GM19328 (cell line): ENCODE results near the gene STMP1.
"Not testable (repeated sequence)": the region's sequence is repeated elsewhere in the genome, so short reads cannot be mapped to it uniquely, and the experiment has no call there.

Experiments
- ATAC-seq: cut with Tn5 transposase; IDR thresholded peaks from one replicate; pipeline ENCODE4 v1.9.1; 2021; ENCODE audit warnings: mild to moderate bottlenecking, moderate library complexity; ENCODE audit not compliant: unreplicated experiment

Gene STMP1

GRCh38 chr7:135692606-135693005 lies 30.3 kb downstream of the STMP1 start:
- ATAC-seq = not testable (repeated sequence)

- no peak for ATAC-seq
Observed at GRCh38 chr7:135693558-135693957, 31.2 kb downstream of the STMP1 start.

GRCh38 chr7:135697276-135698049 lies 35.1 kb downstream of the STMP1 start:
- no peak for ATAC-seq

- ATAC-seq = no peak
Observed at GRCh38 chr7:135704074-135704473, 41.8 kb downstream of the STMP1 start.

GRCh38 chr7:135704698-135705097 lies 42.4 kb downstream of the STMP1 start:
- no peak for ATAC-seq

- no peak for ATAC-seq
Observed at GRCh38 chr7:135706038-135706742, 43.9 kb downstream of the STMP1 start.

GRCh38 chr7:135706858-135707569 lies 44.7 kb downstream of the STMP1 start:
- no peak for ATAC-seq

- no peak for ATAC-seq
Observed at GRCh38 chr7:135707570-135707966, 45.3 kb downstream of the STMP1 start.

GRCh38 chr7:135708041-135708440 lies 45.7 kb downstream of the STMP1 start:
- ATAC-seq = no peak

GRCh38 chr7:135709508-135709907 lies 47.2 kb downstream of the STMP1 start:
- no peak for ATAC-seq

- ATAC-seq = no peak
Observed at GRCh38 chr7:135710417-135711138, 48.3 kb downstream of the STMP1 start.

GRCh38 chr7:135711139-135711469 lies 48.8 kb downstream of the STMP1 start:
- ATAC-seq = no peak

- no peak for ATAC-seq
Observed at GRCh38 chr7:135712182-135712782, 50.0 kb downstream of the STMP1 start.

- no peak for ATAC-seq
Observed at GRCh38 chr7:135712796-135713195, 50.5 kb downstream of the STMP1 start.

- no peak for ATAC-seq
Observed at GRCh38 chr7:135713836-135714470, 51.6 kb downstream of the STMP1 start.

- ATAC-seq = no peak
Observed at GRCh38 chr7:135714534-135715009, 52.3 kb downstream of the STMP1 start.

GRCh38 chr7:135715055-135715522 lies 52.8 kb downstream of the STMP1 start:
- no peak for ATAC-seq

GRCh38 chr7:135715673-135716072 lies 53.4 kb downstream of the STMP1 start:
- no peak for ATAC-seq

- ATAC-seq = no peak
Observed at GRCh38 chr7:135716677-135717238, 54.4 kb downstream of the STMP1 start.

GRCh38 chr7:135717693-135718092 lies 55.4 kb downstream of the STMP1 start:
- ATAC-seq = no peak
